ENCODE results near the gene TDRD6. TPM values are rescaled to one million over a fixed set of nuclear protein-coding genes. Genes with fewer than 3 reads are reported as not detected.

The TDRD6 gene
- polyA plus RNA-seq, 1 experiment = not detected

GRCh38 chr6:46690911-46691451 is 3.3 kb downstream of the TDRD6 start:
- no peak overlapping the region for H3K4me3 ChIP-seq (ENCODE audit: low read depth, low read length)
- no peaks in the 10 kb centered on the region for H3K27me3 ChIP-seq (ENCODE audit: control insufficient read depth, insufficient read depth, low read length)
- TF ChIP-seq CTCF (IDR thresholded peaks at IDR 0.05; ENCODE audit: low read depth, low read length) = no peak
- no peak for DNase-seq (ENCODE audit: low read depth, low spot score)
- no peak overlapping the region for H3K27ac ChIP-seq (ENCODE audit: low read depth, low read length)
- CTCF ChIA-PET = no interaction called here
- H3K9me3 ChIP-seq (ENCODE audit: control insufficient read depth, insufficient read depth, low read length) = peaks cover 18% of the 10 kb centered on the region
- POLR2A ChIA-PET = no interaction called here

- Histone ChIP-seq H3K9me3 (ENCODE audit: control insufficient read depth, insufficient read depth, low read length) (no peaks in the 10 kb centered on the region), H3K27ac (ENCODE audit: low read depth, low read length) (no peak overlapping the region), H3K4me3 (ENCODE audit: low read depth, low read length) (no peak overlapping the region), H3K27me3 (ENCODE audit: control insufficient read depth, insufficient read depth, low read length) (no peaks in the 10 kb centered on the region)
- CTCF ChIA-PET = no interaction called here
- POLR2A ChIA-PET = no interaction called here
- DNase-seq (ENCODE audit: low read depth, low spot score) = no peak
- TF ChIP-seq CTCF (IDR thresholded peaks at IDR 0.05; ENCODE audit: low read depth, low read length) = no peak
Observed at GRCh38 chr6:46699970-46700369, 12.3 kb downstream of the TDRD6 start.

- Histone ChIP-seq H3K9me3 (ENCODE audit: control insufficient read depth, insufficient read depth, low read length) (no peaks in the 10 kb centered on the region), H3K27ac (ENCODE audit: low read depth, low read length) (no peak overlapping the region), H3K27me3 (ENCODE audit: control insufficient read depth, insufficient read depth, low read length) (no peaks in the 10 kb centered on the region), H3K4me3 (ENCODE audit: low read depth, low read length) (no peak overlapping the region)
- no peak for DNase-seq (ENCODE audit: low read depth, low spot score)
- ChIA-PET POLR2A (no interaction called here), CTCF (interaction anchor here (0.7 to 0.9 kb wide), 2 partner anchors 43 to 217 kb away, joined by 3 read pairs; partner anchors contain the start of gene ADGRF5)
- TF ChIP-seq CTCF (IDR thresholded peaks at IDR 0.05; ENCODE audit: low read depth, low read length) = no peak
Observed at GRCh38 chr6:46704562-46704961, 16.9 kb downstream of the TDRD6 start.

- Histone ChIP-seq H3K4me3 (ENCODE audit: low read depth, low read length) (no peak overlapping the region), H3K9me3 (ENCODE audit: control insufficient read depth, insufficient read depth, low read length) (no peaks in the 10 kb centered on the region), H3K27ac (ENCODE audit: low read depth, low read length) (no peak overlapping the region), H3K27me3 (ENCODE audit: control insufficient read depth, insufficient read depth, low read length) (no peaks in the 10 kb centered on the region)
- DNase-seq (ENCODE audit: low read depth, low spot score) = no peak
- no peak for TF ChIP-seq CTCF (IDR thresholded peaks at IDR 0.05; ENCODE audit: low read depth, low read length)
- CTCF ChIA-PET = no interaction called here
- POLR2A ChIA-PET = no interaction called here
Observed at GRCh38 chr6:46706464-46706863, 18.8 kb downstream of the TDRD6 start.

- TF ChIP-seq CTCF (IDR thresholded peaks at IDR 0.05; ENCODE audit: low read depth, low read length) = no peak
- Histone ChIP-seq H3K27me3 (ENCODE audit: control insufficient read depth, insufficient read depth, low read length) (no peaks in the 10 kb centered on the region), H3K27ac (ENCODE audit: low read depth, low read length) (no peak overlapping the region), H3K4me3 (ENCODE audit: low read depth, low read length) (no peak overlapping the region), H3K9me3 (ENCODE audit: control insufficient read depth, insufficient read depth, low read length) (no peaks in the 10 kb centered on the region)
- POLR2A ChIA-PET = no interaction called here
- DNase-seq (ENCODE audit: low read depth, low spot score) = no peak
- CTCF ChIA-PET = no interaction called here
Observed at GRCh38 chr6:46711491-46711890, 23.8 kb downstream of the TDRD6 start.

Measured in AG04450 (cell line).